Right atrium auricular region (tissue), 2 donors: ENCODE results near the gene MYOF. TPM values are rescaled to one million over a fixed set of nuclear protein-coding genes. Genes with fewer than 3 reads are reported as not detected.

Source experiments
- DNase-seq: peaks from one replicate; pipeline ENCODE4 v3.0.0-alpha.2; 2019; ENCODE audit warnings: low spot score
- H3K27ac ChIP-seq, 2 donors: fragments of 200-600 bp; sonication (generic); 1 replicate in 1 of 2; 2 replicates in 1 of 2; pipeline ENCODE4 v1.5.1; 2016 to 2019
- H3K27me3 ChIP-seq, 2 donors: fragments of 200-600 bp; sonication (generic); one replicate each; pipeline versions ENCODE4 v1.5.1 to v1.6.0; 2017 to 2019
- H3K36me3 ChIP-seq: fragments of 200-600 bp; sonication (generic); one replicate; pipeline ENCODE4 v1.5.1; 2016
- H3K4me1 ChIP-seq, 2 donors: fragments of 200-600 bp; sonication (generic); one replicate each; pipeline versions ENCODE4 v1.5.1 to v1.6.0; 2017 to 2019
- H3K4me3 ChIP-seq, 2 donors: fragments of 200-600 bp; sonication (generic); 1 replicate in 1 of 2; 2 replicates in 1 of 2; pipeline ENCODE4 v1.5.1; 2017 to 2019; ENCODE audit warnings: mild to moderate bottlenecking in 1 of 2, moderate library complexity in 1 of 2
- H3K9me3 ChIP-seq, 2 donors: fragments of 200-600 bp; sonication (generic); one replicate each; pipeline ENCODE4 v1.5.1; 2019
- total RNA-seq, 2 donors: library from RNA; depleted of rRNA; stranded (reverse); fragments of >200 nt; gene quantifications; one replicate each; pipeline ENCODE4 v1.1.0, GENCODE V29; 2016
- TF ChIP-seq, protein P1 (sequence below), 2 donors: fragments of 200-600 bp; sonication (generic); IDR thresholded peaks; one replicate each; pipeline ENCODE4 v1.5.1; 2019; ENCODE audit warnings: antibody characterized with exemption in 2 of 2

Gene MYOF
- total RNA-seq, 2 donors from 2014 or later = 13.4 to 14.1 TPM

DNA sequence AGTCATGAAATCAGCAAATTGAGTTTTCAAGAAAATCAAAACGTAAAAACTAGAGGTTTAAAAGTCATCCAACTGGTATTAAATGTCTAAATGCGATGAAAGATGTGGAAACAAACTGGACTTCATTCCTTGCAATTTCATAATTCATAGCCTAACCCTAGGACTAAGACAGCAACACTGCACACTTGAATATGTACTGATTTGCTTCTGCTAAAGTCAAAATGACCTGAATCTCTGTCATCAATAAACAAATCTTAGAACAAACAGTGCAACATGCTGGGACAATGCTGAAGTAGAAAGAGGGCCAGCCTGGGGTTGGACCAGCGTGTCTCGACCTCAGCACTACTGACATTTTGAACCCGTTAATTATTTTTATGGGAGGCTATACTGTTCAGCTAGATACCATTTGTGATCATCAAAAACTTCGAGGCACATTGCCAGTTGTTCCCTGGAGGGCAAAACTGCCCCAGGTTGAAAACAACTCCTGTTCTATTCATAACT lies 47.1 kb downstream of the MYOF start:
- H3K4me3 ChIP-seq = no peak overlapping the region
- H3K27ac ChIP-seq = peak overlapping the region; percentile 97 to 98
- H3K27me3 ChIP-seq = no peaks in the 10 kb centered on the region
- no peaks in the 10 kb centered on the region for H3K36me3 ChIP-seq
- TF ChIP-seq, protein P1, sequence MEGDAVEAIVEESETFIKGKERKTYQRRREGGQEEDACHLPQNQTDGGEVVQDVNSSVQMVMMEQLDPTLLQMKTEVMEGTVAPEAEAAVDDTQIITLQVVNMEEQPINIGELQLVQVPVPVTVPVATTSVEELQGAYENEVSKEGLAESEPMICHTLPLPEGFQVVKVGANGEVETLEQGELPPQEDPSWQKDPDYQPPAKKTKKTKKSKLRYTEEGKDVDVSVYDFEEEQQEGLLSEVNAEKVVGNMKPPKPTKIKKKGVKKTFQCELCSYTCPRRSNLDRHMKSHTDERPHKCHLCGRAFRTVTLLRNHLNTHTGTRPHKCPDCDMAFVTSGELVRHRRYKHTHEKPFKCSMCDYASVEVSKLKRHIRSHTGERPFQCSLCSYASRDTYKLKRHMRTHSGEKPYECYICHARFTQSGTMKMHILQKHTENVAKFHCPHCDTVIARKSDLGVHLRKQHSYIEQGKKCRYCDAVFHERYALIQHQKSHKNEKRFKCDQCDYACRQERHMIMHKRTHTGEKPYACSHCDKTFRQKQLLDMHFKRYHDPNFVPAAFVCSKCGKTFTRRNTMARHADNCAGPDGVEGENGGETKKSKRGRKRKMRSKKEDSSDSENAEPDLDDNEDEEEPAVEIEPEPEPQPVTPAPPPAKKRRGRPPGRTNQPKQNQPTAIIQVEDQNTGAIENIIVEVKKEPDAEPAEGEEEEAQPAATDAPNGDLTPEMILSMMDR (IDR thresholded peaks at IDR 0.05) = no peak
- H3K9me3 ChIP-seq = no peaks in the 10 kb centered on the region
- H3K4me1 ChIP-seq = peaks cover 0 to 59% of the 10 kb centered on the region in 2 donors
- no peak for DNase-seq

DNA sequence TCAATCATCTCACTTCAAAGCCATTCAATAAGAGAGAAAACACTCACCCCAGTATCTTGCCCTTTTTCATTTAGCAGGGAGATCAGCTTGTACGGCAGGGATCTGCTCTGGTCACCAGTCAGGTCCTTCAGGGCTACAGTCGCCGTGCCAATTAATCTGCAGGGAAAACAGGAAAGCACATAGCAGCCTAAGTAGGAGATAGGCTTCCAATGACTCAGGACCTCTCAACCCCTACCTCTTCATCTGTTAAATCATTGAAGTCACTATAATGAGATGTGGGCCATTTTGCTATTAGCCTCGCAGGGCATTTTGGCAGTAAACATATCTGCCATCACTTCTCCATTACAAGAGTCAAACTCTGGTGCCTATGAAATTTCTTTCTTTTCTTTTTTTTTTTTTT lies 50.8 kb downstream of the MYOF start:
- TF ChIP-seq, protein P1 (IDR thresholded peaks at IDR 0.05) = no peak
- Histone ChIP-seq H3K4me1 (peaks cover 0 to 28% of the 10 kb centered on the region in 2 donors), H3K27me3 (no peaks in the 10 kb centered on the region), H3K27ac (no peak overlapping the region), H3K36me3 (no peaks in the 10 kb centered on the region), H3K4me3 (no peak overlapping the region), H3K9me3 (no peaks in the 10 kb centered on the region)
- no peak for DNase-seq

DNA sequence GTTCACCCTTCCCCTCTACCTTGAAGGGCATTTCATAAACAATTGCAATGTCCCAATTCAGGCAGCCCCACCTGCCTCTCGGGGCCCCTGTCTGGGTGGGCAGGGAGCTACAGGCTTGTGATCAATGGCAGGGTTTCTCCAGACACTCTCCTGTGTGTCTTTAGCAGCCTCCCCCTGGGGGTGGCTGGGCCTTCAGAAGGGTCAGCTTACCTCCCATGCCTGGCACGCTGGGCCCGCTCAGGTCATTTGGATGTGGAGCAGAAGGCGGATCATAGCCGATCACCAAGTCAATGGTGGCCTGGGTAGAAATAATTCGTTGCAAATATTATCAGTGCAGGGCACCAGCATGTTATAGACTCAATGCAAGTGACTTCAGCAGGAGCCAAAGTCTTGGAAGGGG lies 56.3 kb downstream of the MYOF start:
- Histone ChIP-seq H3K9me3 (no peaks in the 10 kb centered on the region), H3K27me3 (no peaks in the 10 kb centered on the region), H3K4me3 (no peak overlapping the region), H3K27ac (no peak overlapping the region), H3K36me3 (no peaks in the 10 kb centered on the region), H3K4me1 (peaks cover 0 to 16% of the 10 kb centered on the region in 2 donors)
- TF ChIP-seq, protein P1 (IDR thresholded peaks at IDR 0.05) = no peak
- DNase-seq = no peak

DNA sequence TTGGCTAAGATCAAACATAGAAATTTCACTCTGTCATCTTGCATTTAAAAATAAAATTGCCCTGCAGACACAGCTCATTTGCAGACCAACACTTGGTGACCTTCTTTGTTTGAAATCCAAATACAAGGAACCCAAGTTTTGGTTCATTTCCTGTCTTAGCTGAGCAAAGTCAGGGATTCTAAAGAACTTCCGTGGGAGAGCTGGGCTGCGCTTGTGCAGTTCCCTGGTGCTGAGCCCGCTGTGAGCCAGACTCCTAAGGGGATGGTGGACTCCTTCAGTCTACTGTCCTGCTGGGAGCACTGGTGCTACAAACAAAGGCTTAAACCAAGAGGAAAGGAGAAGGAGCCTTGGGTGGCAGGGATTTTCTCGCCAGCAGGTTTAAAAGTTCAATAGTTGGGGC lies 60.0 kb downstream of the MYOF start:
- Histone ChIP-seq H3K4me1 (peaks cover 0 to 36% of the 10 kb centered on the region in 2 donors), H3K27ac (peak overlapping the region; percentile 26 to 72), H3K27me3 (no peaks in the 10 kb centered on the region), H3K36me3 (no peaks in the 10 kb centered on the region), H3K4me3 (no peak overlapping the region), H3K9me3 (no peaks in the 10 kb centered on the region)
- TF ChIP-seq, protein P1 (IDR thresholded peaks at IDR 0.05) = no peak
- no peak for DNase-seq

DNA sequence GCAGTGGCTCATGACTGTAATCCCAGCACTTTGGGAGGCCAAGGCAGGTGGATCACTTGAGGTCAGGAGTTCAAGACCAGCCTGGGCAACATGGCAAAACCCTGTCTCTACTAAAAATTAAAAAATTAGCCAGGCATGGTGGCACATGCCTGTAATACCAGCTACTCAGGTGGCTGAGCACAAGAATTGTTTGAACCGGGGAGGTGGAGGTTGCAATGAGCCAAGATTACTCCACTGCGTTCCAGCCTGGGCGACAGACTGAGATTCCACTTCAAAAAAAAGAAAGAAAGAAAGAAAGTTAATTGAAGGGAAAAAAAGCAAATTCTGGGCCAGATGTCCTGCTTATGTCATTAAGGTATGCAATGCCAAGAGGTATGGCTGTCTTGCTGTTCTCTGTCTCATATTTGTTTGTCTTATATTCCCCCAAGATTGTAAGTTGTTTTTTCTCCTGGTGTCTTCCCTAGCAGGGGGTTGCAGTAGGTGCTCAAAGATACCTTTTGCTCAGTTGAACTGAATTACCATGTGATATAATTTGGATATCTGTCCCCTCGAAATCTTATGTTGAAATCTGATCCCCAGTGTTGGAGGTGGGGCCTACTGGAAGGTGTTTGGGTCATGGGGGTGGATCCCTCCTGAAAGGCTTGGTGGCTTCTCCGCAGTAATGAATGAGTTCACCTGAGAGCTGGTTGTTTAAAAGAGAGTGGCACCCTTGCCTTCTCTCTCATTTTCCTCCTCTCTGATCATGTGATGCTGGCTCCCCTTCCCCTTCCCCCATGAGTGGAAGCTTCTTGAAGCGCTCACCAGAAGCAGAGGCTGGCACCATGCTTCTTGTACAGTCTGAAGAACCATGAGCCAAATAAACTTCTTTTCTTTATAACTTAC lies 60.9 kb downstream of the MYOF start:
- Histone ChIP-seq H3K4me3 (no peak overlapping the region), H3K27me3 (no peaks in the 10 kb centered on the region), H3K36me3 (no peaks in the 10 kb centered on the region), H3K9me3 (no peaks in the 10 kb centered on the region), H3K27ac (peak overlapping the region; percentile 59 to 72), H3K4me1 (peaks cover 0 to 41% of the 10 kb centered on the region in 2 donors)
- TF ChIP-seq, protein P1 (IDR thresholded peaks at IDR 0.05) = no peak
- DNase-seq = peak; percentile 46
